ENCODE results near the gene HIP1. TPM values are rescaled to one million over a fixed set of nuclear protein-coding genes. Genes with fewer than 3 reads are reported as not detected.

HIP1 gene
- polyA plus RNA-seq, 3 donors: 4.3 to 14.8 (median 5.3) TPM

GRCh38 chr7:75691793-75692543, 46.8 kb downstream of the HIP1 start:
- Mint-ChIP-seq H3K9me3 (no peaks in the 10 kb centered on the region), H3K4me3 (no peak overlapping the region), H3K36me3 (peaks cover under 1 to 4% of the 10 kb centered on the region in 2 donors), H3K27ac (no peak overlapping the region), H3K27me3 (ENCODE audit: low read depth in 3 of 3) (peaks cover 2 to 3% (median 3%) of the 10 kb centered on the region in 3 donors), H3K4me1 (peaks cover 6% of the 10 kb centered on the region)
- H3K4me3 ChIP-seq (replicated peaks in 1 of 3; ENCODE audit: low read depth in 2 of 3, low read length in 3 of 3): no peak overlapping the region
- 100% methylated on average over 1 of the region's 4 CpGs for WGBS (ENCODE audit: insufficient coverage)
- no peaks in the 10 kb centered on the region for H3K27me3 ChIP-seq (ENCODE audit: control insufficient read depth in 2 of 2, insufficient read depth in 2 of 2, low read length in 2 of 2)
- no peak for DNase-seq
- intact Hi-C loops (cut with micrococcal nuclease): no loop called here
- no peak overlapping the region for H3K4me2 ChIP-seq (replicated peaks; ENCODE audit: extremely low read depth, low read length, poor library complexity, severe bottlenecking)
- H3K4me1 ChIP-seq (ENCODE audit: control insufficient read depth in 1 of 2, insufficient read depth in 2 of 2, low read length in 2 of 2): no peaks in the 10 kb centered on the region
- TF ChIP-seq, protein P1, sequence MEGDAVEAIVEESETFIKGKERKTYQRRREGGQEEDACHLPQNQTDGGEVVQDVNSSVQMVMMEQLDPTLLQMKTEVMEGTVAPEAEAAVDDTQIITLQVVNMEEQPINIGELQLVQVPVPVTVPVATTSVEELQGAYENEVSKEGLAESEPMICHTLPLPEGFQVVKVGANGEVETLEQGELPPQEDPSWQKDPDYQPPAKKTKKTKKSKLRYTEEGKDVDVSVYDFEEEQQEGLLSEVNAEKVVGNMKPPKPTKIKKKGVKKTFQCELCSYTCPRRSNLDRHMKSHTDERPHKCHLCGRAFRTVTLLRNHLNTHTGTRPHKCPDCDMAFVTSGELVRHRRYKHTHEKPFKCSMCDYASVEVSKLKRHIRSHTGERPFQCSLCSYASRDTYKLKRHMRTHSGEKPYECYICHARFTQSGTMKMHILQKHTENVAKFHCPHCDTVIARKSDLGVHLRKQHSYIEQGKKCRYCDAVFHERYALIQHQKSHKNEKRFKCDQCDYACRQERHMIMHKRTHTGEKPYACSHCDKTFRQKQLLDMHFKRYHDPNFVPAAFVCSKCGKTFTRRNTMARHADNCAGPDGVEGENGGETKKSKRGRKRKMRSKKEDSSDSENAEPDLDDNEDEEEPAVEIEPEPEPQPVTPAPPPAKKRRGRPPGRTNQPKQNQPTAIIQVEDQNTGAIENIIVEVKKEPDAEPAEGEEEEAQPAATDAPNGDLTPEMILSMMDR (IDR thresholded peaks at IDR 0.05): no peak
- H2AFZ ChIP-seq (ENCODE audit: insufficient read depth, low read depth, low read length, poor library complexity, severe bottlenecking): no peak overlapping the region
- no peaks in the 10 kb centered on the region for H3K9me3 ChIP-seq (replicated peaks in 1 of 2; ENCODE audit: control insufficient read depth in 1 of 2, insufficient read depth in 1 of 2, low read length in 2 of 2)
- no peak overlapping the region for H3K27ac ChIP-seq (ENCODE audit: low read depth in 1 of 2, low read length in 2 of 2)
- no peaks in the 10 kb centered on the region for H3K36me3 ChIP-seq (replicated peaks in 1 of 2; ENCODE audit: control insufficient read depth in 1 of 2, insufficient read depth in 2 of 2, low read length in 2 of 2)
- H4K20me1 ChIP-seq (ENCODE audit: insufficient read depth, low read length): no peaks in the 10 kb centered on the region
- no peak overlapping the region for H3K9ac ChIP-seq (ENCODE audit: insufficient read depth, low read length, poor library complexity, severe bottlenecking)
- H3K79me2 ChIP-seq (ENCODE audit: insufficient read depth, low read length): no peaks in the 10 kb centered on the region

- no peak overlapping the region for H3K4me3 Mint-ChIP-seq
- Histone ChIP-seq H3K27me3 (ENCODE audit: control insufficient read depth in 2 of 2, insufficient read depth in 2 of 2, low read length in 2 of 2) (no peaks in the 10 kb centered on the region), H3K9ac (ENCODE audit: insufficient read depth, low read length, poor library complexity, severe bottlenecking) (no peak overlapping the region), H3K79me2 (ENCODE audit: insufficient read depth, low read length) (no peaks in the 10 kb centered on the region), H3K4me2 (replicated peaks; ENCODE audit: extremely low read depth, low read length, poor library complexity, severe bottlenecking) (no peak overlapping the region), H3K4me1 (ENCODE audit: control insufficient read depth in 1 of 2, insufficient read depth in 2 of 2, low read length in 2 of 2) (no peaks in the 10 kb centered on the region), H3K27ac (ENCODE audit: low read depth in 1 of 2, low read length in 2 of 2) (no peak overlapping the region), H3K4me3 (replicated peaks in 1 of 3; ENCODE audit: low read depth in 2 of 3, low read length in 3 of 3) (no peak overlapping the region), H4K20me1 (ENCODE audit: insufficient read depth, low read length) (no peaks in the 10 kb centered on the region), H3K36me3 (replicated peaks in 1 of 2; ENCODE audit: control insufficient read depth in 1 of 2, insufficient read depth in 2 of 2, low read length in 2 of 2) (no peaks in the 10 kb centered on the region), H2AFZ (ENCODE audit: insufficient read depth, low read depth, low read length, poor library complexity, severe bottlenecking) (no peak overlapping the region), H3K9me3 (replicated peaks in 1 of 2; ENCODE audit: control insufficient read depth in 1 of 2, insufficient read depth in 1 of 2, low read length in 2 of 2) (no peaks in the 10 kb centered on the region)
- H3K27ac Mint-ChIP-seq: no peak overlapping the region
- intact Hi-C loops (cut with micrococcal nuclease): no loop called here
- H3K4me1 Mint-ChIP-seq: peaks cover 6% of the 10 kb centered on the region
- DNase-seq: no peak
- H3K9me3 Mint-ChIP-seq: no peaks in the 10 kb centered on the region
- WGBS (ENCODE audit: insufficient coverage): 80% methylated on average over 1 of the region's 5 CpGs
- TF ChIP-seq, protein P1 (IDR thresholded peaks at IDR 0.05): no peak
- H3K36me3 Mint-ChIP-seq: peaks cover 0 to 4% of the 10 kb centered on the region in 2 donors
- H3K27me3 Mint-ChIP-seq (ENCODE audit: low read depth in 3 of 3): peaks cover 2 to 4% (median 3%) of the 10 kb centered on the region in 3 donors
Observed at GRCh38 chr7:75690121-75690523, 48.6 kb downstream of the HIP1 start.
